ENCODE data around the gene LTBP3. TPM values are rescaled to one million over a fixed set of nuclear protein-coding genes. Genes with fewer than 3 reads are reported as not detected.

LTBP3 gene
- total and polyA plus RNA-seq, 2 of the 13 experiments (the other 11 are each of a cell fraction or from before 2014, with no cell fraction given), result 12.2 to 68.1 TPM

- TF ChIP-seq CHCHD3 (CRISPR knock-in tag; IDR thresholded peaks at IDR 0.05) (no peak), SRSF1 (optimal IDR thresholded peaks at IDR 0.05; ENCODE audit: low read depth, low read length) (no peak), PTBP1 (IDR thresholded peaks at IDR 0.05; ENCODE audit: low read depth, low read length, poor library complexity, severe bottlenecking) (no peak), IKZF1 (IDR thresholded peaks at IDR 0.05) (no peak), DR1 (CRISPR knock-in tag; IDR thresholded peaks at IDR 0.05) (no peak), GZF1 (CRISPR knock-in tag; IDR thresholded peaks at IDR 0.05) (0 out of 2 replicates have a peak, but pooled peaks have one; percentile 79), MTERF4 (CRISPR knock-in tag; IDR thresholded peaks at IDR 0.05) (peak; percentile 94), STAT6 (CRISPR knock-in tag; IDR thresholded peaks at IDR 0.05; ENCODE audit: borderline replicate concordance) (peak; percentile 79; the same call in 1 of the 2 replicates), ZNF10 (CRISPR knock-in tag; IDR thresholded peaks at IDR 0.05; ENCODE audit: borderline replicate concordance, low read depth) (no peak), SOX5 (CRISPR knock-in tag; IDR thresholded peaks at IDR 0.05; ENCODE audit: borderline replicate concordance) (peak; percentile 60; the same call in 1 of the 2 replicates), HCFC1 (IDR thresholded peaks at IDR 0.05; ENCODE audit: low read depth, low read length) (peak; percentile 86), ZSCAN29 (CRISPR knock-in tag; conservative IDR thresholded peaks at IDR 0.05) (peak; percentile 84), SRSF4 (IDR thresholded peaks at IDR 0.05; ENCODE audit: low read depth, low read length, poor library complexity, severe bottlenecking) (no peak), ZFY (CRISPR knock-in tag; IDR thresholded peaks at IDR 0.05) (peak; percentile 87), FOSL2 (CRISPR knock-in tag; IDR thresholded peaks at IDR 0.05) (peak; percentile 61), SP1 (IDR thresholded peaks at IDR 0.05) (peak; percentile 90), SP1 (CRISPR knock-in tag; IDR thresholded peaks at IDR 0.05) (peak; percentile 100), TCF12 (IDR thresholded peaks at IDR 0.05) (no peak), TCF12 (CRISPR knock-in tag; IDR thresholded peaks at IDR 0.05) (peak; percentile 50; the same call in 1 of the 2 replicates), MIXL1 (CRISPR knock-in tag; IDR thresholded peaks at IDR 0.05) (no peak; the same call in 1 of the 2 replicates), RBM22 (optimal IDR thresholded peaks at IDR 0.05; ENCODE audit: low read length) (no peak), ZNF276 (CRISPR knock-in tag; IDR thresholded peaks at IDR 0.05; ENCODE audit: low read depth) (no peak), MEIS1 (CRISPR knock-in tag; IDR thresholded peaks at IDR 0.05; ENCODE audit: borderline replicate concordance) (peak; percentile 89; the same call in 1 of the 2 replicates), ATF2 (CRISPR knock-in tag; IDR thresholded peaks at IDR 0.05) (peak; percentile 90)
Observed at GRCh38 chr11:65569973-65570918, 12.1 kb upstream of the LTBP3 start, which contains the start of gene ZNRD2 (continued).
